Measurements from ENCODE around the gene ENTREP1.
"Not testable (repeated sequence)": the region's sequence is repeated elsewhere in the genome, so short reads cannot be mapped to it uniquely, and the experiment has no call there.

Gene ENTREP1

DNA sequence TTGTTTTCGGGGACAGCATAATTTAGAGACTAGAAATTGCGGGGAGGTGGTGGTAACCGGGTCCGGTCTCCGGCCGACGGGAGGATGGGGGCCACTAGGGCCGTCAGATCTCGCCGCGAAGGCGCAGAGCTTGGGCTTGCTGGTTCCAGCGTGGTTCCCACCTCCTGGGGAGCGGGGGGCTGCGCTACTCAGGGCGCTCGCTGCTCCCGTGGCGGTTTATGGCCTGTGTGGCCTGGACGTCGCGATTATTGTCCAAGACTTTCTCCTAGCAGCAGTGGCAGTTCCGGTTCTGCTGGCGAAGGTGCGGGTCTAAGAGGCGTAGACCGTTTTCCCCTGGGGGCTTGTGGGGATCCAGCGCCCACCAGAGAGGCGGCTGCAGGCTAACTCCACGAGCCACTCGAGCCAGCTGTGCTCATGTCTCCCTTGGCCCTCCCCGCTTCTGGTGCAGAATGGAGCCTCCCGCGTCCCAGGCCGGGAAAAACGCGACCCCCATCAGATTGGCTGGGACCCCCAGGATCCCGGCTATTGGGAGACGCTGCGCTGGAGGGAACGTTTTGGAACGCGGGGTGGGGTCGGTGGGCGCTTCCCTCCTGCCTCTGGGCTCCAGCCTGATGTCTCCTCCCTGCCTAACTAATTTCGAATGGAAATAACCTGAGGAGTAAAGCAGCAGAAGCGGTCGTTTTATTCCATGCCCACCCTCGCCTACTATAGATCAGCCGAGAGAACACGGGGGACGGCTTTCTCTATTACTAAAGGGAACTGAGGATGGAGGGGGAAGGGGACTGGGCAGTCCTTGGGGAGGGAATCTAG, 87.1 kb downstream of the ENTREP1 start:
- DNase-seq (ENCODE audit: low read depth): no peak

DNA sequence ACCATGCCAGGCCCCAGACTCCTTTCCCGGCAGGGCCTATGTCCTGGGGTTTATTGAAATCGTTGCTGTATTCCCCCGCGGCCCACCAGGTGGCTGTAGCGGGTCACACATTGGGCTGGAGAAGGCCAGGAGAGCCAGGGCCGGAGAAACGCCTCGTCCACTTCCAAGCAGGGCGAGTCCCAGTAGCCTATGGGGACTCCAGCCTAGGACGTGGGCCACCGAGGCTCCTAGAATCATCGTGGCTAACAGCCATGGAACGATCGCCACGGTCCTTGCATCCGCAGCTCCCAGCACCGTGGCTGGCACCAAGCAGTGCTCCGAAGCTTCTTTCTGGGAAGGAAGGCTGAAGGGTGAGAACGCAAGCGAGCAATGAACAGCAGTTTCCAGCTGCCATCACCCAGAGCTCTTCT, 87.7 kb downstream of the ENTREP1 start:
- no peak for DNase-seq (ENCODE audit: low read depth)

DNA sequence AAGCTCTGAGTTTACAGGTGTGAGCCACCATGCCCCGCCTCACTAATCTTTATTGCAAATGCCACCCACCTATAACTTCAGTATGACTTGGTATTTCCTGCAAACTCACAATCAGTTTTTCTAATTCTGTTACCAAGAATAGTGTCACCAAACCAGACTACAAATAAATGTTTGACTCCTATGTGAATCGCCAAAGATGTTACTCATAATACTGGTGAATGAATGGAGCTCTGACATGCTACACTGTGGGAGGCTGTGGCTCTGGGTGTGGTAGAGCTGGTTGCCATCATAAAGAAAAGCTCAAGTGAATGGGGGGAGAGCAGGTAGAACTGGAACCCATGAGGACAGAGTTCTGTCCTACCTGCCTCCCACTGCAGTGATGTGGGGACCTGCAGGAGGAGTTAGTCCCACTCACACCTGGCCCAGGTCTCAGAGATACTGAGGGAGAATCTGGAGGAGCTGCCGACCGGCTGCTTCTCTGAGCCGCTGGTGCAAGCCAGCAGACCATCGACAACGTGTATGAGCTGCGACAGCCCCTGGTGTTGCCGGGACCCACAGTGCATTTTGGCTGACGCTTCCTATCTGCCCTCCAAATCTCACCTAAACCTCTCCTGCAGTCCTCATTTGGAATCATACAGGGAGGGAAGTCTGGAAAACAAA, 95.7 kb downstream of the ENTREP1 start:
- no peak for DNase-seq (ENCODE audit: low read depth)

- DNase-seq (ENCODE audit: low read depth): peak; percentile 22
Observed at GRCh38 chr9:69421908-69422801, 97.1 kb downstream of the ENTREP1 start.

DNA sequence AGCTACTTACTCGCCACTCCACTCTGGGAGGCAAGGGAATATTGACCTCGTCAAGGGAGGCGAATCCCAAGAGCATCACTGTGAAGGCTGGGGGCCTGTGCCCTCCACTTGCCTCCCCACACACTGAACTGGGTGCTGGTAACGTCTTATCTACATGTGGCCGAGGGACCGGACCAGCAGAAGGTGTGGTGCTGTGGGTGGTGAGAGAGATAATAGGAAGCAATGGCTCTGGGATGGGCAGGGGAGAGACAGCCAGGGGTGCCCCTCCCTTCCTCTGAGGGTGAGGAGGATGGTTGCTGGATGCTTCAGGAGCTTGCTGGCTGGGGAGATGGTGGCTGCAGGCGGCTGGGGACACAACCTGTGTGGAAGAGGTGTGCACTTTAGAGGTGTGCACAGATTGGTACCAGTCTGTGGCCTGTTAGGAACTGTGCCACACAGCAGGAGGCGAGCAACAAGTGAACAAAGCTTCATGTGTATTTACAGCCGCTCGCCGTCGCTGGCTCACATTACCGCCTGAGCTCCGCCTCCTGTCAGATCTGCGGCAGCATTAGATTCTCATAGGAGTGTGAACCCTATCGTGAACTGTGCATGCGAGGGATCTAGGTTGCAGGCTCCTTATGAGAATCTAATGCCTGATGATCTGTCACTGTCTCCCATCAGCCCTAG, 100.3 kb downstream of the ENTREP1 start:
- DNase-seq (ENCODE audit: low read depth): no peak

- no peak for DNase-seq (ENCODE audit: low read depth)
Observed at GRCh38 chr9:69427286-69427685, 102.3 kb downstream of the ENTREP1 start.

- no peak for DNase-seq (ENCODE audit: low read depth)
Observed at GRCh38 chr9:69428017-69428785, 103.2 kb downstream of the ENTREP1 start.

- no peak for DNase-seq (ENCODE audit: low read depth)
Observed at GRCh38 chr9:69429281-69429680, 104.3 kb downstream of the ENTREP1 start.

GRCh38 chr9:69430206-69430605, 105.2 kb downstream of the ENTREP1 start:
- no peak for DNase-seq (ENCODE audit: low read depth)

- DNase-seq (ENCODE audit: low read depth): no peak
Observed at GRCh38 chr9:69431203-69431602, 106.2 kb downstream of the ENTREP1 start.

- DNase-seq (ENCODE audit: low read depth): no peak
Observed at GRCh38 chr9:69431777-69432176, 106.8 kb downstream of the ENTREP1 start.

DNA sequence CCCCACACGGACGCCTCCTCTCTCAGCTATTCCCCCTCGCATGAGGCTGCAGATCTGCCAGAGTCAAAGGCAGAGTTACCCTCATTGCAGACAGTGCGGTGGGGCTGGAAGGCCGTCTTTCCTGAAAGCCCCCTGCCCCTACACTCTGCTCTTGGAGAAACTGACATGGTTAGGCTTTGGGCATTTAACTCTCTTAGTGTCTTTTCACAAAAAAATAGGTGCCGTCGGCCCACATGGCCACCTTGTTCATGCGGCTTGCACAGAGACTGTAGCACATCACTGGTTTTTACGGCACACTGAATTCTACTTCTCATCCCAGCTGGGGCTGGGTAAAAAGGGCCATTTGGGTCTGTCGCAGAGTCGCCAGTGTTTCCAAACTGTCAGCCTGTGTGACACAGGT, 107.6 kb downstream of the ENTREP1 start:
- DNase-seq (ENCODE audit: low read depth): no peak

DNA sequence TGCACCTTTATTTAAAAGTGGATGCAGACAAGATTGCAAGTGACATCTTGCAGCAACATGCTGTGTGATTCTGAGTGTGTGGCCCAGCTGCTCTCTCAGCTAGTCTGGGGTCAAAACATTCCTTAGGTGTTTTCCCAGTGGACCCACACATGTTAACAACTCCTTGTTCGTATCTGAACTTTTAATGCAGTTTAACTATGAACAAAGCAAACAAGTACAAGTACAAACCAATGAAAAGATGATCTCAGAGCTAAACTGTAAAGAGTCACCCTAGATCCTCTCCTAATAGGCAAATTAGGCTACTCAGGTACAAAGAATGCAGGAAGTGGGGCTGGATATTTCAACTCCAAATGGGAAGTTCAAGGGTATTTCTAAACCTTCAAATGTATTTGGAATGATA, 108.4 kb downstream of the ENTREP1 start:
- DNase-seq (ENCODE audit: low read depth): no peak

GRCh38 chr9:69433968-69434367, 109.0 kb downstream of the ENTREP1 start:
- no peak for DNase-seq (ENCODE audit: low read depth)

DNA sequence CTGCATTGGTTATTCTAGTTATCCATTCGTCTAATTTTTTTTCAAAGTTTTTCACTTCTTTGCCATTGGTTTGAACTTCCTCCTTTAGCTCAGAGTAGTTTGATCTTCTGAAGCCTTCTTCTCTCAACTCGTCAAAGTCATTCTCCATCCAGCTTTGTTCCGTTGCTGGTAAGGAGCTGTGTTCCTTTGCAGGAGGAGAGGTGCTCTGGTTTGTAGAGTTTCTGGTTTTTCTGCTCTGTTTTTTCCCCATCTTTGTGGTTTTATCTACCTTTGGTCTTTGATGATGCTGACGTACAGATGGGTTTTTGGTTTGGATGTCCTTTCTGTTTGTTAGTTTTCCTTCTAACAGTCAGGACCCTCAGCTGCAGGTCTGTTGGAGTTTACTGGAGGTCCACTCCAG, 114.6 kb downstream of the ENTREP1 start:
- not testable (repeated sequence) for DNase-seq (ENCODE audit: low read depth)

DNA sequence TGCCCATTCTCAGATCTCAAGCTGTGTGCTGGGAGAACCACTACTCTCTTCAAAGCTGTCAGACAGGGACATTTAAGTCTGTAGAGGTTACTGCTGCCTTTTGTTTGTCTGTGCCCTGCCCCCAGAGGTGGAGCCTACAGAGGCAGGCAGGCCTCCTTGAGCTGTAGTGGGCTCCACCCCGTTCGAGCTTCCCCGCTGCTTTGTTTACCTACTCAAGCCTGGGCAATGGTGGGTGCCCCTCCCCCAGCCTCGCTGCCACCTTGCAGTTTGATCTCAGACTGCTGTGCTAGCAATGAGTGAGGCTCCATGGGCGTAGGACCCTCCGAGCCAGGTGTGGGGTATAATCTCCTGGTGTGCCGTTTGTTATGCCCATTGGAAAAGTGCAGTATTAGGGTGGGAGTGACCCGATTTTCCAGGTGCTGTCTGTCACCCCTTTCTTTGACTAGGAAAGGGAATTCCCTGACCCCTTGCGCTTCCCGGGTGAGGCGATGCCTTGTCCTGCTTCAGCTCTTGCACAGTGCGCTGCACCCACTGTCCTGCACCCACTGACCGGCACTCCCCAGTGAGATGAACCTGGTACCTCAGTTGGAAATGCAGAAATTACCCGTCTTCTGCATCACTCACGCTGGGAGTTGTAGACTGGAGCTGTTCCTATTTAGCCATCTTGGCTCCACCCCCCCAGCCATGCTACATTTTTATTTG, 115.4 kb downstream of the ENTREP1 start:
- not testable (repeated sequence) for DNase-seq (ENCODE audit: low read depth)
